HFFc6 (cell line): ENCODE measurements around the gene U2AF2. TPM values are rescaled to one million over a fixed set of nuclear protein-coding genes. Genes with fewer than 3 reads are reported as not detected.

Source experiments
- DNase-seq: peaks from one replicate; pipeline ENCODE4 v3.0.0-alpha.2; 2018
- H3K27ac Mint-ChIP-seq: 2 replicates; pipeline ENCODE4 v1.8.0; 2020; ENCODE audit warnings: mild to moderate bottlenecking, mixed read lengths
- H3K27me3 Mint-ChIP-seq: 2 replicates; pipeline ENCODE4 v1.8.0; 2021; ENCODE audit warnings: mild to moderate bottlenecking, moderate library complexity, mixed read lengths; ENCODE audit not compliant: insufficient read depth
- H3K36me3 Mint-ChIP-seq: 2 replicates; pipeline ENCODE4 v1.8.0; 2021; ENCODE audit warnings: low read depth, mixed read lengths
- H3K4me1 Mint-ChIP-seq: 2 replicates; pipeline ENCODE4 v1.8.0; 2020; ENCODE audit warnings: low read depth, mixed read lengths
- H3K4me3 Mint-ChIP-seq: 2 replicates; pipeline ENCODE4 v1.8.0; 2020; ENCODE audit warnings: mild to moderate bottlenecking, moderate library complexity, mixed read lengths
- H3K9me3 Mint-ChIP-seq: 2 replicates; pipeline ENCODE4 v1.8.0; 2020; ENCODE audit warnings: mild to moderate bottlenecking, mixed read lengths
- total RNA-seq, 6 experiments: library from RNA; stranded (reverse); fragmentation: NEBNext Ultra II Directional; extraction: Animal tissue kit (Norgen Biotek cat#: 25700); gene quantifications; 2 replicates in 1 of 6; 3 replicates in 5 of 6; pipeline ENCODE4 v1.2.3, GENCODE V29; 2021
- TF ChIP-seq, protein P1 (sequence below): fragments of 200-600 bp; sonication (generic); IDR thresholded peaks from 2 replicates; pipeline ENCODE4 v1.5.0; 2021; ENCODE audit warnings: antibody characterized with exemption, mild to moderate bottlenecking

The U2AF2 gene
- total RNA-seq, 6 experiments from 2014 or later: 212 to 241 (median 226) TPM

- peak overlapping the region; percentile 75; the same call in 1 of the 2 replicates for H3K27ac Mint-ChIP-seq
- TF ChIP-seq, protein P1, sequence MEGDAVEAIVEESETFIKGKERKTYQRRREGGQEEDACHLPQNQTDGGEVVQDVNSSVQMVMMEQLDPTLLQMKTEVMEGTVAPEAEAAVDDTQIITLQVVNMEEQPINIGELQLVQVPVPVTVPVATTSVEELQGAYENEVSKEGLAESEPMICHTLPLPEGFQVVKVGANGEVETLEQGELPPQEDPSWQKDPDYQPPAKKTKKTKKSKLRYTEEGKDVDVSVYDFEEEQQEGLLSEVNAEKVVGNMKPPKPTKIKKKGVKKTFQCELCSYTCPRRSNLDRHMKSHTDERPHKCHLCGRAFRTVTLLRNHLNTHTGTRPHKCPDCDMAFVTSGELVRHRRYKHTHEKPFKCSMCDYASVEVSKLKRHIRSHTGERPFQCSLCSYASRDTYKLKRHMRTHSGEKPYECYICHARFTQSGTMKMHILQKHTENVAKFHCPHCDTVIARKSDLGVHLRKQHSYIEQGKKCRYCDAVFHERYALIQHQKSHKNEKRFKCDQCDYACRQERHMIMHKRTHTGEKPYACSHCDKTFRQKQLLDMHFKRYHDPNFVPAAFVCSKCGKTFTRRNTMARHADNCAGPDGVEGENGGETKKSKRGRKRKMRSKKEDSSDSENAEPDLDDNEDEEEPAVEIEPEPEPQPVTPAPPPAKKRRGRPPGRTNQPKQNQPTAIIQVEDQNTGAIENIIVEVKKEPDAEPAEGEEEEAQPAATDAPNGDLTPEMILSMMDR: no peak
- H3K4me1 Mint-ChIP-seq: peaks cover 68% of the 10 kb centered on the region
- no peaks in the 10 kb centered on the region for H3K9me3 Mint-ChIP-seq
- H3K36me3 Mint-ChIP-seq: peaks cover 42% of the 10 kb centered on the region
- peaks cover 9% of the 10 kb centered on the region for H3K27me3 Mint-ChIP-seq
- no peak overlapping the region; the same call in 1 of the 2 replicates for H3K4me3 Mint-ChIP-seq
- DNase-seq: no peak
Observed at GRCh38 chr19:55637534-55637933, 17.3 kb upstream of the U2AF2 start.

DNA sequence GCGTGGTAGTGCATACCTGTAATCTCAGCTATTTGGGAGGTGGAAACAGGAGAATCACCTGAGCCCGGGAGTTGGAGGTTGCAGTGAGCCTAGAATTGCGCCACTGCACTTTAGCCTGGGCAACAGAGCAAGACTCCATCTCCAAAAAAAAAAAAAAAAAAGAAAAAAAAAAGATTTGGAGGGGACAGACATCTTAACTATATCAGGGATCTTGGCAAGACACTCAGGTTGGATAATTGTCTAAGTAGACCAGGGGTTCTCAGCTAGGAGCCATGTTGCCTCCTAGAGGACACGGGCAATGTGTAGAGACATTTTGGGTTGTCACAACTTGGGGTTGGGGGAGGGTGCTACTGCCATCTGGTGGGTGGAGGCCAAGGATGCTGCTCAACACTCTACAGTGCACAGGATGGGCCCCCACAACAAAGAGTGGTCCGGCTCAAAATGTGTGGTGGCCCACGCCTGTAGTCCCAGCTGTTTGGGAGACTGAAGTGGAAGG, 15.9 kb upstream of the U2AF2 start:
- peaks cover 14% of the 10 kb centered on the region for H3K27me3 Mint-ChIP-seq
- H3K4me3 Mint-ChIP-seq: peak overlapping the region; percentile 32; the same call in 1 of the 2 replicates
- no peaks in the 10 kb centered on the region for H3K9me3 Mint-ChIP-seq
- H3K4me1 Mint-ChIP-seq: peaks cover 71% of the 10 kb centered on the region
- TF ChIP-seq, protein P1: peak; percentile 73
- peak; percentile 24 for DNase-seq
- H3K36me3 Mint-ChIP-seq: peaks cover 49% of the 10 kb centered on the region
- peak overlapping the region; percentile 56 for H3K27ac Mint-ChIP-seq

- peaks cover 44% of the 10 kb centered on the region for H3K36me3 Mint-ChIP-seq
- H3K4me1 Mint-ChIP-seq: peaks cover 64% of the 10 kb centered on the region
- peak overlapping the region; percentile 94 for H3K27ac Mint-ChIP-seq
- peaks cover 9% of the 10 kb centered on the region for H3K27me3 Mint-ChIP-seq
- H3K4me3 Mint-ChIP-seq: peak overlapping the region; percentile 87
- TF ChIP-seq, protein P1: peak; percentile 67
- DNase-seq: peak; percentile 19
- H3K9me3 Mint-ChIP-seq: no peaks in the 10 kb centered on the region
Observed at GRCh38 chr19:55640043-55640576, 14.7 kb upstream of the U2AF2 start.

DNA sequence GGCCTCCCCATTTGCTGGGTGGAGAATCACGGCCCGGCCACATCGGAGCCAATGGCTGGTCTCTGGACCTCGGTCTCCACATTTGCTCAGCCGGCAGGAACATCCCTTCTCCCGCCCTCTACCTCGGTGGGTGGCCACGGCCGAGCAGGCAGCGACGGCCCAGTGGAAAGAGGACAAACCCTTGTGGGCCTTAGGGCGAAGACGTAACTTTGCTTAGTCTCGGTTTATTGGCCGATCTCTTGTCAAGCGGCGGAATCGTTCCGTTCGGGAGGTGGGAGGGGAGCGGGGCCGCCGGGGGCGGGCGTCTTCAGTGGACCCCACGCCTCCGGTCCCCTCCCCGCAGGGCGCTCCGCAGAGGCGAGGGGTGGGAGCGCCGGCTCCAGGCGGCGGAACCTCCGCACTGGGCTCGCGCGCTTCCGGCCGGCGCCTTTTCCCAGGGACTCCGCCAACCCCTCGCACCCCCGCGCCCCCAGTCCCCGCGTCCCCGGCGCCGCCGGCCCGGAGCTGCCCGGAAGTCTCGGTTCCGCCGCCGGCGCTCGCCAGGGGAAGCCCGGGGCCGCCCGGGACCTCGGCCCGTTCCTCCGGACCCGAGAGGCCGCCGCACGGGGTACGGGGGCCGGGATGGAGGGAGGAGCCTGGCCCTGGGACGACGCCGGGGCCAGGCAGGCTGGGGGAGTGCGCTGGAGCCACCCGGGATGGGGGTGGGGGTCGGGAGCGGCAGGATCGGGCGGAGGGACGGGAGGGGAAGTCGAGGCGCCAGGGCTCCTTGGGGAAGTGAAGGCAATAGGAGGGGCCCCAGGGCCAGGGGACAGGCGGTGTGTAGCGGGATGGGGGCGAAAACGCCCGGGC, 14.0 kb upstream of the U2AF2 start, which contains the start of gene ZNF580:
ZNF580 (plus strand) TSS at position 426 of the 849 bp plus-strand sequence. CDS start 1,507 bp downstream, outside the sequence.
- Mint-ChIP-seq H3K4me3 (peak within 1 kb of the TSS; percentile 94), H3K27ac (peak within 1 kb of the TSS; percentile 94), H3K27me3 (peaks cover 9% of the 10 kb centered on the region), H3K4me1 (peaks cover 62% of the 10 kb centered on the region), H3K9me3 (no peaks in the 10 kb centered on the region), H3K36me3 (peaks cover 44% of the 10 kb centered on the region)
- TF ChIP-seq, protein P1: no peak
- peak; percentile 80 for DNase-seq

DNA sequence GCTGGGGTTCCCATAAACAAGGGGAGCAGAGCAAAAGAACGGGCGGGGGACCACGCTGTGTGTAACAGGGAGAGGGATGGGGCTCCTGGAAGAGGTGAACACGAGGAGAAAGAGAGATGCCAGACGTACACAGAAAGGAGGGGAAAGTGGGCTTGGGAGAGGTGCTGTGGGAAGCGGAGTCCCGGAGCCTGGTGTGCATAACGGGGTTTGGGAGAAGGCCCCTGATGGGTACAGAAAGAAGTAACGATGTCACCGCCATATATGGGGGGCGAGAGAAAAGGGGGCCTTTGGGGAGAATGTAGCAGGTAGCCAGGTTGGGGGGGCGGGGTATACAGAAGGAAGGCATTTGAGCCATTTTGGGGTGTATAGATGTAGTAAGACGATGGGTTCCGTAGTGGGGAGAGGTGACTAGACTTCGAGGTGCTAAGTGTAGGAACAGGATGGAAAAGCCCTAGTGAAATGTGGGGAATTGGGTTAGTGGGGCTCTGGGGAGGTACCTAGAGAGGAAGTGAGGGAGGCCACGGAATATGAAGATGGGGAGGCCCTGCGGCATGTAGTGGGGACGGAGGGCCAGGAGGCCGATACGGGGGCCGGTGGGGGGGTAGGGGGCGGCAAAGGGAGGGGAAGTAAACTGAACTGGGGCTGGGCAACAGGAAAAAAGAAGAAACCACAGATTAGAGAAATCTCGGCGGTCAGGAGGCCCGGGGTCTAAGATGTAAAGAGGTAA, 13.2 kb upstream of the U2AF2 start:
- no peak for DNase-seq
- Mint-ChIP-seq H3K4me1 (peaks cover 54% of the 10 kb centered on the region), H3K36me3 (peaks cover 36% of the 10 kb centered on the region)

More for the DNA sequence above, 13.2 kb upstream of the U2AF2 start:
- Mint-ChIP-seq H3K27ac (peak overlapping the region; percentile 87), H3K9me3 (no peaks in the 10 kb centered on the region), H3K27me3 (peaks cover 9% of the 10 kb centered on the region), H3K4me3 (peak overlapping the region; percentile 94)
- TF ChIP-seq, protein P1: no peak
